Ureter (tissue), 1 donor: Measurements from ENCODE around the gene CSAG1. TPM values are rescaled to one million over a fixed set of nuclear protein-coding genes. Genes with fewer than 3 reads are reported as not detected.
"Not testable (repeated sequence)": the region's sequence is repeated elsewhere in the genome, so short reads cannot be mapped to it uniquely, and the experiment has no call there.

Source experiments
- DNase-seq: peaks from one replicate; pipeline ENCODE4 v3.0.0-alpha.2; 2020; ENCODE audit warnings: low spot score
- total RNA-seq: library from RNA; stranded (reverse); gene quantifications from one replicate; pipeline ENCODE4 v1.2.4, GENCODE V29; 2023
- donor health status: DM: yes; HTN: yes; CAD: no.

Gene CSAG1
- total RNA-seq, 1 donor from 2014 or later: not detected

- DNase-seq: not testable (repeated sequence)
These were observed 33.1 kb downstream of the CSAG1 start for GRCh38 chrX:152700390-152700789.

- DNase-seq: not testable (repeated sequence)
These were observed 35.3 kb downstream of the CSAG1 start, which contains the start of gene MAGEA3 for GRCh38 chrX:152697952-152698931. Gene MAGEA3, plus strand, starts transcription at chrX:152698794. Its CDS starts 2,039 bp downstream, at chrX:152700833.

GRCh38 chrX:152681012-152681411 is 52.5 kb downstream of the CSAG1 start:
- not testable (repeated sequence) for DNase-seq

Other genes starting within 250 kb of the CSAG1 start
- 0.26 TPM for gene GABRQ, start 95.8 kb downstream of the CSAG1 start, total RNA-seq
- not detected for gene MAGEA3, start 34.9 kb downstream of the CSAG1 start, total RNA-seq
- gene CSAG2, start 24.4 kb downstream of the CSAG1 start, total RNA-seq: not detected
- gene MAGEA2B, start 19.1 kb downstream of the CSAG1 start, total RNA-seq: not detected
- gene MAGEA12, start within 50 bp of the CSAG1 start, total RNA-seq: not detected
- not detected for gene MAGEA2, start 20.1 kb upstream of the CSAG1 start, total RNA-seq
- not detected for gene CSAG3, start 25.5 kb upstream of the CSAG1 start, total RNA-seq
- gene MAGEA6, start 36.0 kb upstream of the CSAG1 start, total RNA-seq: not detected
- 47.1 TPM for gene CETN2, start 97.0 kb upstream of the CSAG1 start, total RNA-seq
- gene NSDHL, start 97.3 kb upstream of the CSAG1 start, total RNA-seq: 25.1 TPM
- gene ZNF185, start 164.3 kb upstream of the CSAG1 start, total RNA-seq: 62.2 TPM